ENCODE measurements around the gene CD244.

DNA sequence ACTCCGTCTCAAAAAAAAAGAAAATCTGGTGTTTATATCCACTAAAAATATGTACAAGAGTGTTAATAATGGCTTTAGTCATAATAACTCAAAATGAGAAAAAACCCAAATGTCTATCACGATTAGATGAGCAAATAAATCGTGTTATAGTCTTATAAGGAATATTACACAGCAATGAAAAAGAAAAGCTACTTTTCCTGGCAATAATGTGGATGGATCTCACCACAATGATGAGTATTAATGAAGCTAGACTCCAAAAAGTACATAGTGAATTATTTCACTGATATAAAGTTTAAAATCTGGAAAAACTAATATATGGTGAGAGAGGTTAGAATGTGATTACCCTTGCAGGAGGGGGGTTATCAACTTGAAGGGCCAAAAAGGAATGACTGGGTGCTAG is 9.7 kb downstream of the CD244 start:
- TF ChIP-seq POLR2A (IDR thresholded peaks at IDR 0.05), result no peak
- TF ChIP-seq, protein P1, sequence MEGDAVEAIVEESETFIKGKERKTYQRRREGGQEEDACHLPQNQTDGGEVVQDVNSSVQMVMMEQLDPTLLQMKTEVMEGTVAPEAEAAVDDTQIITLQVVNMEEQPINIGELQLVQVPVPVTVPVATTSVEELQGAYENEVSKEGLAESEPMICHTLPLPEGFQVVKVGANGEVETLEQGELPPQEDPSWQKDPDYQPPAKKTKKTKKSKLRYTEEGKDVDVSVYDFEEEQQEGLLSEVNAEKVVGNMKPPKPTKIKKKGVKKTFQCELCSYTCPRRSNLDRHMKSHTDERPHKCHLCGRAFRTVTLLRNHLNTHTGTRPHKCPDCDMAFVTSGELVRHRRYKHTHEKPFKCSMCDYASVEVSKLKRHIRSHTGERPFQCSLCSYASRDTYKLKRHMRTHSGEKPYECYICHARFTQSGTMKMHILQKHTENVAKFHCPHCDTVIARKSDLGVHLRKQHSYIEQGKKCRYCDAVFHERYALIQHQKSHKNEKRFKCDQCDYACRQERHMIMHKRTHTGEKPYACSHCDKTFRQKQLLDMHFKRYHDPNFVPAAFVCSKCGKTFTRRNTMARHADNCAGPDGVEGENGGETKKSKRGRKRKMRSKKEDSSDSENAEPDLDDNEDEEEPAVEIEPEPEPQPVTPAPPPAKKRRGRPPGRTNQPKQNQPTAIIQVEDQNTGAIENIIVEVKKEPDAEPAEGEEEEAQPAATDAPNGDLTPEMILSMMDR (IDR thresholded peaks at IDR 0.05), result no peak
